SH-SY5Y (cell line): ENCODE data around the gene POLD2.

ENCODE experiments used
- GATA2 ChIP-seq: IDR thresholded peaks from 2 replicates; pipeline ENCODE4 v1.6.1; 2011; ENCODE audit warnings: mild to moderate bottlenecking, low read depth, low read length
- GATA3 ChIP-seq: IDR thresholded peaks from 2 replicates; pipeline ENCODE4 v1.6.1; 2011; ENCODE audit warnings: low read depth, mild to moderate bottlenecking, low read length, moderate library complexity

DNA sequence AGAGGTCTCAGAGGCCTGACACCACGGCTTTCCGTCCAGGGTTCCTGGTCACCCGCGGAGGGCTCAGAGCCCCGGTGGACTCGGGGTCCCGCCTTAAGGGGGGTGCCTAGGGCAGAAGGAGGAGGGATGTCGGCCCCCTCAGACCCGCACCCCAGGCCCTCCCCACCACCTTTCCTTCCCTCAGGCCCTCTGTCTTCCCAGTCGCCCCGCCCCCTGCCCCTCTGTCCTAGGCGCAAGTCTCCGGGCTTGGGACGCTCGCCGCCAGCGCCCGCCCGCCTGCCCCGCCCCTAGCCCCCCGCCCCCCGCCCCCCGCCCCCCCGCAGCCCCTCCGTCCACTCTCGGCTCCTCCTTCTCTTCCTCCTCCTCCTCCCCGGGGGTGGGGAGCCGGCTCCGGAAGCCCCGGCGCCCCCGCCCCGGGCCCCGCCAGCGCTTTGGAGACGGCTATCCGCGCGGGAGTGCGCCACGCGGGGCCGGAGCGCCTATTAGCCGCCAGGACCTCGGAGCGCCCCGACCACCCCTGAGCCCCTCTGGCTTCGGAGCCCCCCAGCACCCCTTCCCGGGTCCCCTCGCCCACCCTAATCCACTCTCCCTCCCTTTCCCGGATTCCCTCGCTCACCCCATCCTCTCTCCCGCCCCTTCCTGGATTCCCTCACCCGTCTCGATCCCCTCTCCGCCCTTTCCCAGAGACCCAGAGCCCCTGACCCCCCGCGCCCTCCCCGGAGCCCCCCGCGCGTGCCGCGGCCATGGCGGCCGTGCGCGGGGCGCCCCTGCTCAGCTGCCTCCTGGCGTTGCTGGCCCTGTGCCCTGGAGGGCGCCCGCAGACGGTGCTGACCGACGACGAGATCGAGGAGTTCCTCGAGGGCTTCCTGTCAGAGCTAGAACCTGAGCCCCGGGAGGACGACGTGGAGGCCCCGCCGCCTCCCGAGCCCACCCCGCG, 19.2 kb downstream of the POLD2 start, which contains the start of gene AEBP1:
- TF ChIP-seq GATA2 = no peak
- no peak for TF ChIP-seq GATA3
